Hepatic stellate cell (primary cell): ENCODE results near the gene PPP4R2.
"Not testable (repeated sequence)": the region's sequence is repeated elsewhere in the genome, so short reads cannot be mapped to it uniquely, and the experiment has no call there.

Source experiments
- DNase-seq: peaks from one replicate; pipeline ENCODE4 v3.0.0; 2011; ENCODE audit warnings: low spot score

PPP4R2 gene

GRCh38 chr3:73026111-73026759 is 29.6 kb downstream of the PPP4R2 start:
- DNase-seq = no peak

- DNase-seq = no peak
Measured at GRCh38 chr3:73026760-73027113, 30.1 kb downstream of the PPP4R2 start.

- no peak for DNase-seq
Measured at GRCh38 chr3:73028803-73029202, 32.2 kb downstream of the PPP4R2 start.

GRCh38 chr3:73029321-73029796 is 32.7 kb downstream of the PPP4R2 start:
- DNase-seq = peak; percentile 45

GRCh38 chr3:73030073-73030597 is 33.5 kb downstream of the PPP4R2 start:
- DNase-seq = no peak

- DNase-seq = no peak
Measured at GRCh38 chr3:73031573-73032103, 35.0 kb downstream of the PPP4R2 start.

- DNase-seq = peak; percentile 40
Measured at GRCh38 chr3:73036694-73037591, 40.3 kb downstream of the PPP4R2 start.

GRCh38 chr3:73041537-73041936 is 44.9 kb downstream of the PPP4R2 start:
- no peak for DNase-seq

- no peak for DNase-seq
Measured at GRCh38 chr3:73043414-73043813, 46.8 kb downstream of the PPP4R2 start.

GRCh38 chr3:73045391-73045790 is 48.8 kb downstream of the PPP4R2 start:
- DNase-seq = no peak

- no peak for DNase-seq
Measured at GRCh38 chr3:73046195-73046594, 49.6 kb downstream of the PPP4R2 start.

- no peak for DNase-seq
Measured at GRCh38 chr3:73049319-73049718, 52.7 kb downstream of the PPP4R2 start.

- no peak for DNase-seq
Measured at GRCh38 chr3:73052857-73053256, 56.2 kb downstream of the PPP4R2 start.

GRCh38 chr3:73055583-73055982 is 59.0 kb downstream of the PPP4R2 start:
- DNase-seq = no peak

- DNase-seq = peak; percentile 24
Measured at GRCh38 chr3:73056014-73056844, 59.6 kb downstream of the PPP4R2 start.

GRCh38 chr3:73056845-73057150 is 60.2 kb downstream of the PPP4R2 start:
- no peak for DNase-seq

GRCh38 chr3:73060302-73060723 is 63.7 kb downstream of the PPP4R2 start:
- DNase-seq = no peak

GRCh38 chr3:73061416-73061815 is 64.8 kb downstream of the PPP4R2 start, which contains the start of gene EBLN2:
Gene EBLN2 (plus strand): TSS chr3:73061659. CDS start chr3:73062082, 423 bp downstream.
- DNase-seq = no peak

- DNase-seq = not testable (repeated sequence)
Measured at GRCh38 chr3:73066243-73066642, 69.6 kb downstream of the PPP4R2 start.

GRCh38 chr3:73068419-73068818 is 71.8 kb downstream of the PPP4R2 start:
- DNase-seq = no peak

GRCh38 chr3:73069187-73069586 is 72.6 kb downstream of the PPP4R2 start:
- DNase-seq = no peak
